ENCODE measurements around the gene PRKCD.

Gene PRKCD

GRCh38 chr3:53236112-53236841 lies 75.3 kb downstream of the PRKCD start:
- H3K4me3 ChIP-seq (ENCODE audit: low read depth, low read length), result no peak overlapping the region
- no peak for TF ChIP-seq CTCF (IDR thresholded peaks at IDR 0.05; ENCODE audit: low read depth, low read length, missing control alignments)
- peak; percentile 43 for DNase-seq (ENCODE audit: low read depth)
- in situ Hi-C loops (cut with HindIII; ENCODE audit: low sequenced_read_pairs), result no loop called here

- peak; percentile 92 for DNase-seq (ENCODE audit: low read depth)
- no peak for TF ChIP-seq CTCF (IDR thresholded peaks at IDR 0.05; ENCODE audit: low read depth, low read length, missing control alignments)
- H3K4me3 ChIP-seq (ENCODE audit: low read depth, low read length), result no peak overlapping the region
- in situ Hi-C loops (cut with HindIII; ENCODE audit: low sequenced_read_pairs), result no loop called here
Measured at GRCh38 chr3:53238051-53238850, 77.2 kb downstream of the PRKCD start.

GRCh38 chr3:53238886-53239285 lies 77.9 kb downstream of the PRKCD start:
- no peak for TF ChIP-seq CTCF (IDR thresholded peaks at IDR 0.05; ENCODE audit: low read depth, low read length, missing control alignments)
- no peak overlapping the region for H3K4me3 ChIP-seq (ENCODE audit: low read depth, low read length)
- no peak for DNase-seq (ENCODE audit: low read depth)
- in situ Hi-C loops (cut with HindIII; ENCODE audit: low sequenced_read_pairs), result no loop called here

GRCh38 chr3:53239800-53240199 lies 78.8 kb downstream of the PRKCD start:
- in situ Hi-C loops (cut with HindIII; ENCODE audit: low sequenced_read_pairs), result no loop called here
- DNase-seq (ENCODE audit: low read depth), result no peak
- no peak overlapping the region for H3K4me3 ChIP-seq (ENCODE audit: low read depth, low read length)
- TF ChIP-seq CTCF (IDR thresholded peaks at IDR 0.05; ENCODE audit: low read depth, low read length, missing control alignments), result no peak

GRCh38 chr3:53240989-53241972 lies 80.3 kb downstream of the PRKCD start:
- TF ChIP-seq CTCF (IDR thresholded peaks at IDR 0.05; ENCODE audit: low read depth, low read length, missing control alignments), result no peak
- DNase-seq (ENCODE audit: low read depth), result no peak
- H3K4me3 ChIP-seq (ENCODE audit: low read depth, low read length), result no peak overlapping the region
- in situ Hi-C loops (cut with HindIII; ENCODE audit: low sequenced_read_pairs), result no loop called here

GRCh38 chr3:53242155-53242554 lies 81.1 kb downstream of the PRKCD start:
- in situ Hi-C loops (cut with HindIII; ENCODE audit: low sequenced_read_pairs), result no loop called here
- no peak for TF ChIP-seq CTCF (IDR thresholded peaks at IDR 0.05; ENCODE audit: low read depth, low read length, missing control alignments)
- H3K4me3 ChIP-seq (ENCODE audit: low read depth, low read length), result no peak overlapping the region
- no peak for DNase-seq (ENCODE audit: low read depth)
